HG03025 (cell line): ENCODE results near the gene NLRP6.
"Not testable (repeated sequence)": the region's sequence is repeated elsewhere in the genome, so short reads cannot be mapped to it uniquely, and the experiment has no call there.

Experiments used
- ATAC-seq: cut with Tn5 transposase; IDR thresholded peaks from one replicate; pipeline ENCODE4 v1.9.1; 2021; ENCODE audit warnings: mild to moderate bottlenecking, moderate library complexity; ENCODE audit not compliant: unreplicated experiment, low FRiP score

Gene NLRP6

GRCh38 chr11:304915-305843, 27.0 kb downstream of the NLRP6 start:
- no peak for ATAC-seq

- ATAC-seq = no peak
Observed at GRCh38 chr11:305844-306211, 27.6 kb downstream of the NLRP6 start.

- ATAC-seq = no peak
Observed at GRCh38 chr11:306645-307371, 28.6 kb downstream of the NLRP6 start.

GRCh38 chr11:307766-308708, 29.8 kb downstream of the NLRP6 start, which contains the start of gene IFITM2:
TSS of gene IFITM2 (plus strand) at chr11:307816. CDS start at chr11:308193, 377 bp downstream.
- ATAC-seq = not testable (repeated sequence)

GRCh38 chr11:308740-309665, 30.8 kb downstream of the NLRP6 start:
- not testable (repeated sequence) for ATAC-seq

GRCh38 chr11:309979-310572, 31.9 kb downstream of the NLRP6 start:
- not testable (repeated sequence) for ATAC-seq

- not testable (repeated sequence) for ATAC-seq
Observed at GRCh38 chr11:311013-311748, 33.0 kb downstream of the NLRP6 start.

GRCh38 chr11:312092-312816, 34.0 kb downstream of the NLRP6 start:
- no peak for ATAC-seq

GRCh38 chr11:313304-313786, 35.1 kb downstream of the NLRP6 start:
- no peak for ATAC-seq

GRCh38 chr11:313787-314553, 35.8 kb downstream of the NLRP6 start, which contains the start of gene IFITM1:
TSS of gene IFITM1 (plus strand) at chr11:314040. CDS start at chr11:314171, 131 bp downstream.
- no peak for ATAC-seq

- ATAC-seq = not testable (repeated sequence)
Observed at GRCh38 chr11:314554-314875, 36.3 kb downstream of the NLRP6 start.

GRCh38 chr11:315051-315481, 36.9 kb downstream of the NLRP6 start:
- no peak for ATAC-seq

- no peak for ATAC-seq
Observed at GRCh38 chr11:315516-315994, 37.3 kb downstream of the NLRP6 start.

- no peak for ATAC-seq
Observed at GRCh38 chr11:316031-316701, 38.0 kb downstream of the NLRP6 start.

GRCh38 chr11:316891-317301, 38.7 kb downstream of the NLRP6 start:
- ATAC-seq = no peak
